ENCODE data around the gene GPR146.

The GPR146 gene

GRCh38 chr7:1028044-1028770 lies 16.1 kb upstream of the GPR146 start:
- Histone ChIP-seq H3K9me2 (replicated peaks; ENCODE audit: control insufficient read depth, low read length) (no peaks in the 10 kb centered on the region), H3K4me3 (ENCODE audit: low read length) (peak overlapping the region; percentile 91), H4K20me1 (ENCODE audit: control insufficient read depth, insufficient read depth, low read depth, low read length) (no peaks in the 10 kb centered on the region), H3K36me3 (ENCODE audit: control insufficient read depth, low read length) (peaks cover 41% of the 10 kb centered on the region), H3K27me3 (ENCODE audit: control insufficient read depth, low read length) (no peaks in the 10 kb centered on the region), H3K79me2 (ENCODE audit: control insufficient read depth, low read length) (peaks cover 65% of the 10 kb centered on the region), H3K4me1 (ENCODE audit: control insufficient read depth, low read length) (peaks cover 71% of the 10 kb centered on the region), H3K9me3 (ENCODE audit: control insufficient read depth, insufficient read depth, low read length) (no peaks in the 10 kb centered on the region), H3F3A (ENCODE audit: control insufficient read depth, insufficient read depth) (peaks cover 45% of the 10 kb centered on the region), H3K4me2 (ENCODE audit: low read length) (peak overlapping the region; percentile 89), H3K27ac (ENCODE audit: low read depth, low read length) (peak overlapping the region; percentile 98)
- TF ChIP-seq EZH2phosphoT487 (IDR thresholded peaks at IDR 0.05; ENCODE audit: borderline replicate concordance, low read length) (no peak), CTCF (IDR thresholded peaks at IDR 0.05; ENCODE audit: low read depth, low read length, poor library complexity, severe bottlenecking) (no peak)

GRCh38 chr7:1028775-1029636 lies 15.3 kb upstream of the GPR146 start:
- Histone ChIP-seq H3K9me3 (ENCODE audit: control insufficient read depth, insufficient read depth, low read length) (no peaks in the 10 kb centered on the region), H3F3A (ENCODE audit: control insufficient read depth, insufficient read depth) (peaks cover 38% of the 10 kb centered on the region), H3K4me3 (ENCODE audit: low read length) (peak overlapping the region; percentile 91), H3K36me3 (ENCODE audit: control insufficient read depth, low read length) (peaks cover 36% of the 10 kb centered on the region), H3K27me3 (ENCODE audit: control insufficient read depth, low read length) (no peaks in the 10 kb centered on the region), H3K9me2 (replicated peaks; ENCODE audit: control insufficient read depth, low read length) (no peaks in the 10 kb centered on the region), H3K79me2 (ENCODE audit: control insufficient read depth, low read length) (peaks cover 57% of the 10 kb centered on the region), H3K4me1 (ENCODE audit: control insufficient read depth, low read length) (peaks cover 63% of the 10 kb centered on the region), H3K27ac (ENCODE audit: low read depth, low read length) (peak overlapping the region; percentile 98), H4K20me1 (ENCODE audit: control insufficient read depth, insufficient read depth, low read depth, low read length) (no peaks in the 10 kb centered on the region), H3K4me2 (ENCODE audit: low read length) (peak overlapping the region; percentile 89)
- TF ChIP-seq EZH2phosphoT487 (IDR thresholded peaks at IDR 0.05; ENCODE audit: borderline replicate concordance, low read length): no peak
- no peak for TF ChIP-seq CTCF (IDR thresholded peaks at IDR 0.05; ENCODE audit: low read depth, low read length, poor library complexity, severe bottlenecking)

- H4K20me1 ChIP-seq (ENCODE audit: control insufficient read depth, insufficient read depth, low read depth, low read length): no peaks in the 10 kb centered on the region
- H3K36me3 ChIP-seq (ENCODE audit: control insufficient read depth, low read length): peaks cover 33% of the 10 kb centered on the region
- H3K27me3 ChIP-seq (ENCODE audit: control insufficient read depth, low read length): no peaks in the 10 kb centered on the region
- H3K4me3 ChIP-seq (ENCODE audit: low read length): peak overlapping the region; percentile 91
- no peaks in the 10 kb centered on the region for H3K9me2 ChIP-seq (replicated peaks; ENCODE audit: control insufficient read depth, low read length)
- H3K27ac ChIP-seq (ENCODE audit: low read depth, low read length): peak overlapping the region; percentile 98
- H3K9me3 ChIP-seq (ENCODE audit: control insufficient read depth, insufficient read depth, low read length): no peaks in the 10 kb centered on the region
- peak overlapping the region; percentile 89 for H3K4me2 ChIP-seq (ENCODE audit: low read length)
- TF ChIP-seq EZH2phosphoT487 (IDR thresholded peaks at IDR 0.05; ENCODE audit: borderline replicate concordance, low read length) (no peak), CTCF (IDR thresholded peaks at IDR 0.05; ENCODE audit: low read depth, low read length, poor library complexity, severe bottlenecking) (no peak)
- H3K4me1 ChIP-seq (ENCODE audit: control insufficient read depth, low read length): peaks cover 55% of the 10 kb centered on the region
- peaks cover 34% of the 10 kb centered on the region for H3F3A ChIP-seq (ENCODE audit: control insufficient read depth, insufficient read depth)
- H3K79me2 ChIP-seq (ENCODE audit: control insufficient read depth, low read length): peaks cover 54% of the 10 kb centered on the region
These were observed 14.5 kb upstream of the GPR146 start for GRCh38 chr7:1029637-1030443.
